SK-N-MC (cell line): Measurements from ENCODE around the gene SCD5.

Experiments
- EZH2 ChIP-seq: fragments of 200-600 bp; sonication (generic); IDR thresholded peaks from one replicate; pipeline ENCODE4 v1.6.1; 2017; ENCODE audit warnings: antibody characterized with exemption
- POLR2AphosphoS5 ChIP-seq: IDR thresholded peaks from 2 replicates; pipeline ENCODE4 v1.6.1; 2012; ENCODE audit warnings: mild to moderate bottlenecking, low read depth, low read length, borderline replicate concordance

- TF ChIP-seq EZH2 (no peak), POLR2AphosphoS5 (no peak)
Measured at GRCh38 chr4:82753725-82754410, 44.7 kb downstream of the SCD5 start.
